OCI-LY7 (cell line): ENCODE data around the gene FOXL3.

Source experiments
- CTCF ChIP-seq: fragments of 200-600 bp; sonication (generic); conservative IDR thresholded peaks from 2 replicates; pipeline ENCODE4 v1.5.1; 2014; ENCODE audit warnings: mild to moderate bottlenecking, antibody characterized with exemption, low read length, moderate library complexity, mixed read lengths
- EZH2phosphoT487 ChIP-seq: fragments of 200-600 bp; sonication (generic); IDR thresholded peaks from 2 replicates; pipeline ENCODE4 v1.6.1; 2018; ENCODE audit warnings: low read depth, borderline replicate concordance, mild to moderate bottlenecking, mixed run types, antibody characterized with exemption, low read length, moderate library complexity, mixed read lengths

DNA sequence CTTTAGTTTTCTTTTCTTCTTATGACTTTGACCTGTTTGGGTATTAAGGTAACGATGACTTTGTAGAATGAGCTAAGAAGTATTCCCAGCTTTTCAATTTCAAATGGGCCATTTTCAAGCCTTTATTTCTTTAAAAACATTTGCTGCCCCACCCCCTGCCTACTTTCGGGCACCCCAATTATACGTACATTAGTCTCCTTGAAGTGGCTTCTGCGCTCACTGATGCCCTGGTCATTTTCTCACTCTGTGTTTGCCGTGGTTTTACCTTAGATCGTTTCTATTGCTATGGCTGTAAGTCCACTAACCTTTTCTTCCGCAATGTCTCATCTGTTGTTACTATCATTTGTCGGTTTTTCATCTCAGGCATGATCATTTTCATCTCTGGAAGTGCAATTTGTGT, 24.9 kb downstream of the FOXL3 start:
- no peak for TF ChIP-seq CTCF
- no peak for TF ChIP-seq EZH2phosphoT487
